Measurements from ENCODE around the gene SPINK8. TPM values are rescaled to one million over a fixed set of nuclear protein-coding genes. Genes with fewer than 3 reads are reported as not detected.

SPINK8 gene
- total RNA-seq, 1 experiment from 2014 or later, result not detected

- Mint-ChIP-seq H3K36me3 (ENCODE audit: insufficient read depth in 1 of 3, low read depth in 3 of 3) (peaks cover 20 to 45% (median 40%) of the 10 kb centered on the region in 3 experiments), H3K9me3 (peaks cover 10 to 13% of the 10 kb centered on the region in 2 experiments; a peak in 4 of 5 replicates), H3K27ac (no peak overlapping the region), H3K4me1 (peaks cover 0 to 4% of the 10 kb centered on the region in 2 experiments; a peak in 1 of 4 replicates), H3K4me3 (no peak overlapping the region), H3K27me3 (ENCODE audit: low read depth) (no peaks in the 10 kb centered on the region; the same call in 1 of the 2 replicates)
- no peak overlapping the region for H3K9ac ChIP-seq (ENCODE audit: extremely low read depth, insufficient read length, low read length)
- no peak overlapping the region for H3K14ac ChIP-seq (ENCODE audit: insufficient read depth, low read length)
- H2BK15ac ChIP-seq (ENCODE audit: low read depth, low read length), result no peak overlapping the region
- H3K79me2 ChIP-seq (ENCODE audit: insufficient read depth, low read length), result no peaks in the 10 kb centered on the region
- no peak overlapping the region for H4K8ac ChIP-seq (replicated peaks; ENCODE audit: insufficient read length, low read depth, low read length)
- H3K27ac ChIP-seq (ENCODE audit: insufficient read length, low read depth, low read length), result no peak overlapping the region
- no peaks in the 10 kb centered on the region for H3K4me1 ChIP-seq (ENCODE audit: insufficient read depth, low read length)
- TF ChIP-seq CTCF (conservative IDR thresholded peaks at IDR 0.05), result no peak
- H2AFZ ChIP-seq (ENCODE audit: low read length), result no peak overlapping the region
- DNase-seq, result no peak
- no peak overlapping the region for H2BK120ac ChIP-seq (ENCODE audit: low read depth, low read length, poor library complexity, severe bottlenecking)
- H3K18ac ChIP-seq (ENCODE audit: insufficient read length, low read depth, low read length), result no peak overlapping the region
- H3K23ac ChIP-seq (ENCODE audit: insufficient read length, low read depth, low read length), result no peak overlapping the region
- H3K23me2 ChIP-seq (ENCODE audit: insufficient read length, low read depth, low read length, poor library complexity, severe bottlenecking), result no peaks in the 10 kb centered on the region
- H3K4ac ChIP-seq (ENCODE audit: low read depth, low read length), result no peak overlapping the region
- H4K20me1 ChIP-seq (ENCODE audit: control insufficient read depth, insufficient read depth, insufficient read length), result no peaks in the 10 kb centered on the region
- no peaks in the 10 kb centered on the region for H3K9me3 ChIP-seq (ENCODE audit: control insufficient read depth, low read depth, low read length)
- no peak overlapping the region for H4K91ac ChIP-seq (ENCODE audit: insufficient read length, low read depth, low read length)
- no peak overlapping the region for H4K5ac ChIP-seq (ENCODE audit: insufficient read length, low read depth, low read length)
- H3K27me3 ChIP-seq (ENCODE audit: insufficient read depth, low read length), result no peaks in the 10 kb centered on the region
- H2BK12ac ChIP-seq (ENCODE audit: insufficient read length, low read depth, low read length), result no peak overlapping the region
- WGBS (ENCODE audit: extremely low coverage, insufficient read length, low lambda C conversion rate), result no CpG with 5 or more reads among the region's 1 CpG
- peaks cover 2% of the 10 kb centered on the region for H3K79me1 ChIP-seq (ENCODE audit: insufficient read depth, low read depth, low read length, poor library complexity, severe bottlenecking)
- no peak overlapping the region for H3T11ph ChIP-seq (ENCODE audit: low read length)
- no peak overlapping the region for H3K56ac ChIP-seq (ENCODE audit: insufficient read length, low read depth, low read length)
- H2BK5ac ChIP-seq (ENCODE audit: insufficient read length, low read length), result no peak overlapping the region
- no peak overlapping the region for H2BK20ac ChIP-seq (ENCODE audit: low read depth, low read length, poor library complexity, severe bottlenecking)
- no peak overlapping the region for H2AK5ac ChIP-seq (ENCODE audit: insufficient read length, low read length)
- no peak overlapping the region for H3K4me2 ChIP-seq (ENCODE audit: insufficient read depth, insufficient read length, low read length)
Observed at GRCh38 chr3:48285132-48285531, 48.3 kb downstream of the SPINK8 start.
